Mammary epithelial cell (primary cell): ENCODE measurements around the gene TTC6.

Experiments used
- CTCF ChIP-seq, 2 donors: IDR thresholded peaks in 1 of 2; conservative IDR thresholded peaks in 1 of 2; 2 replicates each; pipeline ENCODE4 v1.5.1; 2011 to 2012; ENCODE audit warnings: inconsistent platforms in 2 of 2, low read length in 2 of 2, mild to moderate bottlenecking in 2 of 2, control low read depth in 1 of 2, low read depth in 1 of 2; ENCODE audit not compliant: insufficient read depth in 1 of 2; ENCODE audit errors: extremely low read depth in 1 of 2
- EZH2 ChIP-seq: IDR thresholded peaks from 2 replicates; pipeline ENCODE4 v1.6.1; 2012; ENCODE audit warnings: low read length, inconsistent platforms, borderline replicate concordance

- TF ChIP-seq EZH2, result peak; percentile 90
- no peak for TF ChIP-seq CTCF (conservative IDR thresholded peaks at IDR 0.05 in 1 of 2, IDR thresholded peaks at IDR 0.05 in 1 of 2; ENCODE audit: extremely low read depth in 1 of 2, insufficient read depth in 1 of 2, low read depth in 1 of 2, low read length in 2 of 2)
Observed at GRCh38 chr14:37591941-37592481, 3.4 kb upstream of the TTC6 start.
